Mucosa of gallbladder (tissue), 1 donor: ENCODE measurements around the gene AIF1. TPM values are rescaled to one million over a fixed set of nuclear protein-coding genes. Genes with fewer than 3 reads are reported as not detected.
A peak's percentile ranks its signal among the peaks of the same experiment; 100 is the strongest.

ENCODE experiments used
- DNase-seq: peaks from one replicate; pipeline ENCODE4 v3.0.0-alpha.2; 2020; ENCODE audit warnings: low spot score
- total RNA-seq: library from RNA; stranded (reverse); gene quantifications from one replicate; pipeline ENCODE4 v1.2.1, GENCODE V29; 2021
- donor health status: DM: no; HTN: no; CAD: no.

The AIF1 gene
- total RNA-seq: 26.8 TPM

- no peak for DNase-seq
These were observed at the start of gene AIF1 for GRCh38 chr6:31614684-31615578. AIF1 (plus strand) TSS chr6:31615234; CDS start chr6:31615330, 96 bp downstream.

- DNase-seq: no peak
These were observed 47.3 kb upstream of the AIF1 start for GRCh38 chr6:31567531-31568370.

GRCh38 chr6:31568537-31568961 lies 46.5 kb upstream of the AIF1 start:
- DNase-seq: no peak

GRCh38 chr6:31569861-31570536 lies 45.0 kb upstream of the AIF1 start:
- no peak for DNase-seq

- no peak for DNase-seq
These were observed 42.8 kb upstream of the AIF1 start, which contains the start of gene LTA for GRCh38 chr6:31572041-31572911. LTA (plus strand) TSS chr6:31572289; CDS start chr6:31572743, 454 bp downstream.

DNA sequence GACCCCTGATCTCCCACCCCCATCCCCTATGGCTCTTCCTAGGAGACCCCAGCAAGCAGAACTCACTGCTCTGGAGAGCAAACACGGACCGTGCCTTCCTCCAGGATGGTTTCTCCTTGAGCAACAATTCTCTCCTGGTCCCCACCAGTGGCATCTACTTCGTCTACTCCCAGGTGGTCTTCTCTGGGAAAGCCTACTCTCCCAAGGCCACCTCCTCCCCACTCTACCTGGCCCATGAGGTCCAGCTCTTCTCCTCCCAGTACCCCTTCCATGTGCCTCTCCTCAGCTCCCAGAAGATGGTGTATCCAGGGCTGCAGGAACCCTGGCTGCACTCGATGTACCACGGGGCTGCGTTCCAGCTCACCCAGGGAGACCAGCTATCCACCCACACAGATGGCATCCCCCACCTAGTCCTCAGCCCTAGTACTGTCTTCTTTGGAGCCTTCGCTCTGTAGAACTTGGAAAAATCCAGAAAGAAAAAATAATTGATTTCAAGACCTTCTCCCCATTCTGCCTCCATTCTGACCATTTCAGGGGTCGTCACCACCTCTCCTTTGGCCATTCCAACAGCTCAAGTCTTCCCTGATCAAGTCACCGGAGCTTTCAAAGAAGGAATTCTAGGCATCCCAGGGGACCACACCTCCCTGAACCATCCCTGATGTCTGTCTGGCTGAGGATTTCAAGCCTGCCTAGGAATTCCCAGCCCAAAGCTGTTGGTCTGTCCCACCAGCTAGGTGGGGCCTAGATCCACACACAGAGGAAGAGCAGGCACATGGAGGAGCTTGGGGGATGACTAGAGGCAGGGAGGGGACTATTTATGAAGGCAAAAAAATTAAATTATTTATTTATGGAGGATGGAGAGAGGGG lies 41.6 kb upstream of the AIF1 start:
- DNase-seq: no peak

GRCh38 chr6:31574106-31575061 lies 40.6 kb upstream of the AIF1 start:
- no peak for DNase-seq

DNA sequence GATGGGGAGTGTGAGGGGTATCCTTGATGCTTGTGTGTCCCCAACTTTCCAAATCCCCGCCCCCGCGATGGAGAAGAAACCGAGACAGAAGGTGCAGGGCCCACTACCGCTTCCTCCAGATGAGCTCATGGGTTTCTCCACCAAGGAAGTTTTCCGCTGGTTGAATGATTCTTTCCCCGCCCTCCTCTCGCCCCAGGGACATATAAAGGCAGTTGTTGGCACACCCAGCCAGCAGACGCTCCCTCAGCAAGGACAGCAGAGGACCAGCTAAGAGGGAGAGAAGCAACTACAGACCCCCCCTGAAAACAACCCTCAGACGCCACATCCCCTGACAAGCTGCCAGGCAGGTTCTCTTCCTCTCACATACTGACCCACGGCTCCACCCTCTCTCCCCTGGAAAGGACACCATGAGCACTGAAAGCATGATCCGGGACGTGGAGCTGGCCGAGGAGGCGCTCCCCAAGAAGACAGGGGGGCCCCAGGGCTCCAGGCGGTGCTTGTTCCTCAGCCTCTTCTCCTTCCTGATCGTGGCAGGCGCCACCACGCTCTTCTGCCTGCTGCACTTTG lies 39.6 kb upstream of the AIF1 start, which contains the start of gene TNF:
TSS of gene TNF (plus strand) at position 231 of the 567 bp plus-strand sequence. CDS start at position 408, 177 bp downstream.
- peak; percentile 30 for DNase-seq

- no peak for DNase-seq
These were observed 38.9 kb upstream of the AIF1 start for GRCh38 chr6:31575952-31576685.

GRCh38 chr6:31576897-31577578 lies 38.0 kb upstream of the AIF1 start:
- no peak for DNase-seq

DNA sequence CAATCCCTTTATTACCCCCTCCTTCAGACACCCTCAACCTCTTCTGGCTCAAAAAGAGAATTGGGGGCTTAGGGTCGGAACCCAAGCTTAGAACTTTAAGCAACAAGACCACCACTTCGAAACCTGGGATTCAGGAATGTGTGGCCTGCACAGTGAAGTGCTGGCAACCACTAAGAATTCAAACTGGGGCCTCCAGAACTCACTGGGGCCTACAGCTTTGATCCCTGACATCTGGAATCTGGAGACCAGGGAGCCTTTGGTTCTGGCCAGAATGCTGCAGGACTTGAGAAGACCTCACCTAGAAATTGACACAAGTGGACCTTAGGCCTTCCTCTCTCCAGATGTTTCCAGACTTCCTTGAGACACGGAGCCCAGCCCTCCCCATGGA lies 37.5 kb upstream of the AIF1 start:
- no peak for DNase-seq

DNA sequence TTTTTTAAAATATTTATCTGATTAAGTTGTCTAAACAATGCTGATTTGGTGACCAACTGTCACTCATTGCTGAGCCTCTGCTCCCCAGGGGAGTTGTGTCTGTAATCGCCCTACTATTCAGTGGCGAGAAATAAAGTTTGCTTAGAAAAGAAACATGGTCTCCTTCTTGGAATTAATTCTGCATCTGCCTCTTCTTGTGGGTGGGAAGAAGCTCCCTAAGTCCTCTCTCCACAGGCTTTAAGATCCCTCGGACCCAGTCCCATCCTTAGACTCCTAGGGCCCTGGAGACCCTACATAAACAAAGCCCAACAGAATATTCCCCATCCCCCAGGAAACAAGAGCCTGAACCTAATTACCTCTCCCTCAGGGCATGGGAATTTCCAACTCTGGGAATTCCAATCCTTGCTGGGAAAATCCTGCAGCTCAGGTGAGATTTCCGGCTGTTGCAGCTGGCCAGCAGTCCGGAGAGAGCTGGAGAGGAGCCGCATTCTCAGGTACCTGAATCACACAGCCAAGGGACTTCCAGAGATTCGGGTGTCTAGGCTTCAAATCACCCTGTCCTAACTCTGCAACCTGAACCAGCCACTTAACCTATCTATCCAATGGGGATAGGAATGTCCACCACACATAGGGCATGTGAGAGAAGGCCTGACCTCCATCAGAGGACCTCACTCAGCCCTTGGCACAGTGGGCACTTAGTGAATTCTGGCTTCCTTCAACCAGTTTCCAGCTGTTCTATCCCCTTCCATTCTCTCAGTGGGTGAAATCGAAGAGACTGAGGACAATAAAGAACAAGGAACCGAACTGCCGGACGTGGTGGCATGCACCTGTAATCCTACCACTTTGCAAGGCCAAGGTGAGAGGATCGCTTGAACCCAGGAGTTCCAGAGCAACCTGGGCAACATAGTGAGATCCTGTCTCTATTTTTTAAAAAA lies 36.6 kb upstream of the AIF1 start:
- DNase-seq: no peak

DNA sequence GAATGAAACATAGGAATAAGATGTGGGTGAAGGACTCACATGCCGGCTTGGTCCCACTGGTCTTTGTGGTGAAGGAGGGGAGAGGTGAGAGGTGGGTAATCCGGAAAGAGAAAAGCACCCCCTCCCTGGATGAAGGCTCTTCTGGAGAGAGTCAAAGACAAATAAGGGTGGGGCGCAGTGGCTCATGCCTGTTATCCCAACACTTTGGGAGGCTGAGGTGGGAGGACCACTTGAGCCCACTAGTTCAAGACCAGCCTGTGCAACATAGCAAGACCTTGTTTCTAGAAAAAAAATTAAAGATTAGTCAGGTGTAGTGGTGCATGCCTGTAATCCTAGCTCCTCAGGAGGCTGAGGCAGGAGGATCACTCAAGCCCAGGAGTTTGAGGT lies 35.9 kb upstream of the AIF1 start:
- DNase-seq: no peak

DNA sequence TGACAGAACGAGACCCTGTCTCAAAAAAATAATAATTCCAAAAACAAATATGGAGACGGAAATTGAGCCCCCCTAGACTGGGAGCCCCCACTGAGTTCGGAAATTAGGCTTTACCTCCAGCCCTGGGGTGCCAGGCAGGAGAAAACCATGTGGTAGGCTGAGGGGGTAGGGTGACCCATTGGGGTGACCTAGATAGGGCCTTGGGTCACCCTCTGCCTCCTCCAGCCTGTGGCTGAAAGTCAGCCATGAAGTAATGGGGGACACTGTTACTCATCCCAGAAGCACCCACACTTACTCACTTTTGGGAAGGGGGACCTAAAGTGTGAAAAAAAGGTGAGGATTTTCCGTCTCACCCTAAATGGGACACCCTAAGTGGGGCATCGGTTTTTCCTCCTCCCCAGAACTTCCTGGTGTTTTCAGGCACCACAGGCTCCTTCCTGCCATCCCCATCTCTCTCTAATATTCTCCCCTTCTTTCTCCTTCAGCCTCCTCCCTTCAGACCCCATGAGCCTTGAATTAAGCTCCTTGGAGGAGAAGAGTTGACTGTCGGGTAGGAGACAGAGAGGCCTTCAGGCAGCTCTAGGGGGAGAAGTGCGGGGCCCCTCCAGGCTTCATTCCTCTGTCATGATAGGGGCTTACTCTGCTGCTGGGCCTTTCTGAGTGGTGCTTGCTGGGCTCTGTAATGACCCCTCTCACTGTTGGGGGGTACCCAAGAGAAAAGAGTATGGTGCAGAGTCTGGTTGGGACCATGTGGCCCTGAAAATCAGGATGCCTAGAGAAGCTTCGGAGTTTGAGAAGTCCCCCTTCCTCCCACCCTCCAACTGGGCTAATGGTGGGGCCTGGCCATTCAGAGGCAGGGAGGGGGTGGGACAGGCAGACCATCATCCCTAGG lies 35.2 kb upstream of the AIF1 start:
- DNase-seq: no peak

DNA sequence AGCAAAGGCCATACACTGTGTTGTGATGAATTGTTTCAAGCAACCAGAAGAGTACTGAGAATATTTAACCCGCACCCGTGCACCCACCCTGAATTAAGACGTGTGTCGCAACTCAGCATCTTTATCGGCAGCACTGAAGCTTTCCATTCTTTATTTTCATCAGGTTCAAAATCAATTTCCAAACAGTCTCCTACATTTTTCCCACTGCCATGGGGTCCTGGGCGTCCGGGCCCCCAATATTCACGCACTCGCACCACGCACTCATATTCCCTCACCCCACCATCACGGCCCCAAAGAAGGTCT lies 34.6 kb upstream of the AIF1 start:
- no peak for DNase-seq
